Mucosa of rectum (tissue), 2 donors: ENCODE results near the gene XYLT1.
A peak's percentile ranks its signal among the peaks of the same experiment; 100 is the strongest.

ENCODE experiments used
- H3K27ac ChIP-seq, 2 donors: one replicate each; pipeline ENCODE4 v1.7.0; 2013; ENCODE audit warnings: inconsistent platforms in 2 of 2, low read depth in 2 of 2, low read length in 2 of 2
- H3K27me3 ChIP-seq, 2 donors: one replicate each; pipeline ENCODE4 v1.7.0; 2013; ENCODE audit warnings: low read length in 2 of 2; ENCODE audit not compliant: control insufficient read depth in 2 of 2, insufficient read depth in 2 of 2
- H3K36me3 ChIP-seq, 2 donors: one replicate each; pipeline ENCODE4 v1.7.0; 2013; ENCODE audit warnings: low read length in 2 of 2; ENCODE audit not compliant: control insufficient read depth in 2 of 2, insufficient read depth in 2 of 2
- H3K4me1 ChIP-seq, 2 donors: one replicate each; pipeline ENCODE4 v1.7.0; 2013; ENCODE audit warnings: low read length in 2 of 2, mild to moderate bottlenecking in 1 of 2; ENCODE audit not compliant: control insufficient read depth in 2 of 2, insufficient read depth in 2 of 2
- H3K4me3 ChIP-seq, 2 donors: one replicate each; pipeline ENCODE4 v1.7.0; 2013; ENCODE audit warnings: low read length in 2 of 2
- H3K9ac ChIP-seq, 2 donors: one replicate each; pipeline ENCODE4 v1.7.0; 2013; ENCODE audit warnings: low read length in 2 of 2, low read depth in 1 of 2, mild to moderate bottlenecking in 1 of 2
- H3K9me3 ChIP-seq, 2 donors: one replicate each; pipeline ENCODE4 v1.7.0; 2013; ENCODE audit warnings: low read length in 2 of 2; ENCODE audit not compliant: control insufficient read depth in 2 of 2
- donor health status: healthy.
- donor health status: Normal muscosa, but diverticular disease.

XYLT1 gene

DNA sequence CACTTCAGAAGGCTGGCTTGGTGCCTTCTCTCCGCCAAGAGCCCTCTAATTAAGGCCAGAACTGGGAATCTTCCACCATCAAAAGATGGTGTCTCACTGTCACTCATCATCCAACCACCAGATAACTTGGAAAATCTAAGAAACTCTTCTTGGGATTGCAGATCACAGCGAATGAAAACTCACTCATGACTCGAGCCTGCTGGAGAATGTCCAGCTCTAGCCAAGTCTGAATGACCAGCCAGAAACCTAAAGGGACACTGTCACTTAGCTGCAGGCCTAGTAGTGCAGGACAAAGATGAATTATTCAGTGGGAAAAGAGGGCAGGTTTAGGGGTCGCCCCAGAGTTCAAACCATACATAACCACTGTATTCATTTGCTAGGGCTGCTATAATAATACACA, 107.8 kb downstream of the XYLT1 start:
- no peak overlapping the region for H3K27ac ChIP-seq

DNA sequence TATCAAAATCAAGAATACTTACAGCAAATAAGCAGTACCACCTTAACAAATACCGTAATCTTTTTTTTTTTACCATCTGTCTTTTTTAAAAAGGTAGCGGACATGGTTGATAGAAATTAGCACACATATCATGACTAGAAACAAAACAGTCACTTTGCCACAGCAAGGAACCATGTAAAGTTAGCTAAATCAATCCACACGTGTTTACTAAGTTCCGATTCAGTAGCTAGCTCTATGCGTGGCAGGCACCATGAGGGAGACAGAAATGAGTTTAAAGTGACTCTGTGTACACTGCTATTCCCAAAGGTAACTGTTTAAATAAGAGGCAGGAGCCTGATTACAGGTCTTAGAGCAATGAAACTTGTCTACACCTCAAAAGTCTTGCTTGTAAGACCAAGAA, 108.6 kb downstream of the XYLT1 start:
- Histone ChIP-seq H3K9ac (no peak overlapping the region), H3K27me3 (no peaks in the 10 kb centered on the region), H3K27ac (no peak overlapping the region), H3K9me3 (no peaks in the 10 kb centered on the region), H3K4me1 (peaks cover 11 to 27% of the 10 kb centered on the region in 2 donors), H3K36me3 (no peaks in the 10 kb centered on the region), H3K4me3 (no peak overlapping the region)

More for the DNA sequence above, 107.8 kb downstream of the XYLT1 start:
- no peak overlapping the region for H3K4me3 ChIP-seq
- H3K9me3 ChIP-seq, result no peaks in the 10 kb centered on the region
- H3K36me3 ChIP-seq, result no peaks in the 10 kb centered on the region
- H3K9ac ChIP-seq, result no peak overlapping the region
- H3K4me1 ChIP-seq, result peaks cover 16 to 23% of the 10 kb centered on the region in 2 donors
- H3K27me3 ChIP-seq, result no peaks in the 10 kb centered on the region

GRCh38 chr16:17360693-17361122, 110.1 kb downstream of the XYLT1 start:
- Histone ChIP-seq H3K36me3 (no peaks in the 10 kb centered on the region), H3K9ac (no peak overlapping the region), H3K9me3 (no peaks in the 10 kb centered on the region), H3K27ac (no peak overlapping the region), H3K4me3 (no peak overlapping the region), H3K4me1 (peaks cover 5 to 38% of the 10 kb centered on the region in 2 donors), H3K27me3 (no peaks in the 10 kb centered on the region)

- Histone ChIP-seq H3K9me3 (no peaks in the 10 kb centered on the region), H3K27ac (peak overlapping the region in 1 of 2 donors; percentile 10), H3K4me1 (peaks cover 5 to 35% of the 10 kb centered on the region in 2 donors), H3K4me3 (no peak overlapping the region), H3K27me3 (no peaks in the 10 kb centered on the region), H3K9ac (no peak overlapping the region), H3K36me3 (peaks cover 0 to 1% of the 10 kb centered on the region in 2 donors)
Measured at GRCh38 chr16:17359788-17360390, 110.9 kb downstream of the XYLT1 start.

DNA sequence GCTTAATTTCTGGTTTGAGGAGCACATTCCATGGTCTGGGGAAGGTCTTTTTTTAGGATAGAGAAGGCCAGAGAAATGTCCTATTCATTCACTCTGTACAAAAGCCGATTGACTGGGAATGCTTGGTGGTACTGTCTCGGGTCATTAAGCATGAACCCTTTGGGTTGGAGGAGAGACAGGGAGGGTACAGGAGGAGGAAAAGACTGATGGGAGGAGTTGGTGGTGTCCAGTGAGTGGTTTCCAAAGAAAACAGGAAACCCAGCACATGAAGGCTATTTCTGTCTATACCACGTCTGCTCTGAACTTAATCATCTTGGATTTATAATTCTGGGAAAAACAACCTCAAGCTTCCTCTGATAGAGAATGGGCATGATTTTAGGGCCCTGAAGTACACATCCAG, 111.9 kb downstream of the XYLT1 start:
- peaks cover 0 to 3% of the 10 kb centered on the region in 2 donors for H3K36me3 ChIP-seq
- no peak overlapping the region for H3K4me3 ChIP-seq
- H3K27me3 ChIP-seq, result no peaks in the 10 kb centered on the region
- H3K9ac ChIP-seq, result no peak overlapping the region
- H3K9me3 ChIP-seq, result no peaks in the 10 kb centered on the region
- H3K27ac ChIP-seq, result no peak overlapping the region
- H3K4me1 ChIP-seq, result peaks cover 5 to 25% of the 10 kb centered on the region in 2 donors

DNA sequence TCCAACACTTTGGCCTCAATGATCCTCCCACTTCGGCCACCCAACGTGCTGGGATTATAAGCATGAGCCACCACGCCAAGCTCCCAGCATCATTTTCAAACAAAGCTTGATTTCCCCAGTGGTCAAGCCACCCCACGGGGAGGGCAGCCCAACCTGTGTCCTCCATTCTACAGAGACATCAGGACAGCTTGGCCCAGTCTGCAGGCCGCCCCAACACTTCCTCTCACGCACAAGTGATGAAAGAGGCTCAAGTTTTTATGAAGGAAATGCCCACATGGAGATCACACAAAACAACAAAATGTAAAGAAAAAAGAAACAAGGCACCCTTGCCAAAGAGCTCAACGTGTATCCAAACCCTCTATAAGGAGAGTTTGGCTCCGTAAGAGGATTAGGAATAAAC, 112.4 kb downstream of the XYLT1 start:
- no peak overlapping the region for H3K27ac ChIP-seq
- H3K4me3 ChIP-seq, result no peak overlapping the region
- no peaks in the 10 kb centered on the region for H3K9me3 ChIP-seq
- peaks cover 0 to 3% of the 10 kb centered on the region in 2 donors for H3K36me3 ChIP-seq
- no peak overlapping the region for H3K9ac ChIP-seq
- H3K27me3 ChIP-seq, result no peaks in the 10 kb centered on the region
- peaks cover 5 to 25% of the 10 kb centered on the region in 2 donors for H3K4me1 ChIP-seq

DNA sequence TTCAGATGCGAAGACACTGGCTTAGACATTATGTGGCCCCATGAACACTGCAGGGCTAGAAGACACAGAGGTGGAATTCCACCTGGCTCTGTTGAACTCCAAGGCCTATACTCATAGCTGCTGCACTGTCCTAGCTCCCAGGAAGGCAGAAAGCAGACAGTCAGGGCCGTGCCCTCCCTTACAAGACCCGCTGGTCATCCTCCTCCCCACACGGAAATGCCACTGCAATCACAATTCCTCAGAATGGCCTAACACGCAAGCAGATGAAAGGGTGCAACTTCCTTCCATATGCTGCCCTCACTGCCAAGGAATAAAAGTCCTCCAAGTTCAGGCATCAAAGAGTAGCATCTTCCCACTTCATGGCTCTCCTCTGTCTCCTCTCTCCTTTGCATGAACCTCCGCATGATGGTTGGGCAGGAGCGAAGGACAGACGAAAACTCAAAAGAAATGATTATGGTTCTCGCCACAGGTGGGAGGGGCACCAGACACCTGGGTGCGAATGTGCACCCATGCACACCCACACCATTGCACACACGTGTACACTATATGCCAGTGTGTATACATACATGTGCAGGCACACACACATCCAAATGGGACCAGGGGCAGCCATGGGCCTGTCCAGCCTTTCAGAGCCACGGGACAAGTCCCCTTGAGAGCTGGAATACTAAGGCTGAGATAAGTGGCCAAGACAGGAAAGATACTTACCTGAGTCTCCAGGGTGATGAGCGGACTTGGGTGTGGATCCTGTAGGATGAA, 113.3 kb downstream of the XYLT1 start:
- H3K27me3 ChIP-seq, result no peaks in the 10 kb centered on the region
- no peaks in the 10 kb centered on the region for H3K9me3 ChIP-seq
- no peak overlapping the region for H3K4me3 ChIP-seq
- peaks cover 5 to 22% of the 10 kb centered on the region in 2 donors for H3K4me1 ChIP-seq
- H3K27ac ChIP-seq, result no peak overlapping the region
- H3K9ac ChIP-seq, result no peak overlapping the region
- H3K36me3 ChIP-seq, result peaks cover 0 to 3% of the 10 kb centered on the region in 2 donors

DNA sequence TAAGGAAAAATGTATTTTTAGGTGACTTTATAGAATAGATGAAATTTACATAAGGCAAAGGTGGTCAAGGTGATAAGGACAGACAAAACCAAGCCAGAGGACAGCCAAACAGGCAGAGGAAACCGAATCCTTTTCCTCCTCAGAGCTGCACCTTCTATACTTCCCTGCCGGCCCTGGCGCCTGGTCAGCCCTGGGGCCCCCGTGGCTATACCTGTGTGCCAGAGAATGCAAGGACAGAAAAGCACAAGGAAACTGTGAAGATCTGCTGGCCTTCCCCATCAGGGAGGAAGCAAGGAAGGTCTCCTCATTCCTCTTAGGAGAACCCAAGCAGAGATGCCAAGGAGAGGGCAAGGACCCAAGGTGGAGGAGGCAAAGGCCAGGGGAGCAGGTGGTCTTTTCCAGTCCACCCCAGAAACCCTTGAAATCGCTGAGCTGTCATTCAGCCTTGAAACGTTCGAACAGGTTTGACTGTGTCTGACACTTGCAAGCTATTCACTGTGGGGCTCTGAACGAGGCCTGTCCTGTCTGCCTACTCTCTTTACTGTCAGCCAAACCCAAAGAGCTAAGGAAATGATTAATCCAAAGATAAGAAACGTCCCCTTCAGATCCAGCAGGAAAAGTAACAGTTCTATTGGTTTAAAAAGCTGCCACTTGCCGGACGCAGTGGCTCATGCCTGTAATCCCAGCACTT, 114.4 kb downstream of the XYLT1 start:
- Histone ChIP-seq H3K9me3 (no peaks in the 10 kb centered on the region), H3K4me3 (peak overlapping the region in 1 of 2 donors; percentile 5), H3K27ac (peak overlapping the region; percentile 79 to 81)

GRCh38 chr16:17354685-17355084, 116.1 kb downstream of the XYLT1 start:
- Histone ChIP-seq H3K9ac (no peak overlapping the region), H3K9me3 (no peaks in the 10 kb centered on the region), H3K4me3 (no peak overlapping the region), H3K27me3 (no peaks in the 10 kb centered on the region), H3K27ac (no peak overlapping the region), H3K4me1 (peaks cover 8 to 15% of the 10 kb centered on the region in 2 donors), H3K36me3 (peaks cover 0 to 3% of the 10 kb centered on the region in 2 donors)

More for the DNA sequence above, 114.4 kb downstream of the XYLT1 start:
- peaks cover 12 to 15% of the 10 kb centered on the region in 2 donors for H3K4me1 ChIP-seq
- peak overlapping the region; percentile 20 to 28 for H3K9ac ChIP-seq
- no peaks in the 10 kb centered on the region for H3K27me3 ChIP-seq
- H3K36me3 ChIP-seq, result peaks cover 0 to 3% of the 10 kb centered on the region in 2 donors

- Histone ChIP-seq H3K27ac (no peak overlapping the region), H3K9ac (no peak overlapping the region), H3K27me3 (no peaks in the 10 kb centered on the region), H3K9me3 (no peaks in the 10 kb centered on the region), H3K4me1 (peaks cover 8 to 15% of the 10 kb centered on the region in 2 donors), H3K4me3 (no peak overlapping the region), H3K36me3 (peaks cover 0 to 3% of the 10 kb centered on the region in 2 donors)
Measured at GRCh38 chr16:17354141-17354601, 116.6 kb downstream of the XYLT1 start.
